NCI-H1436 (cell line): Measurements from ENCODE around the gene PIM1.
"Not testable (repeated sequence)": the region's sequence is repeated elsewhere in the genome, so short reads cannot be mapped to it uniquely, and the experiment has no call there.

Experiments used
- DNase-seq: peaks from one replicate; lab custom pipeline; 2025; lab: John Stamatoyannopoulos, UW

PIM1 gene

DNA sequence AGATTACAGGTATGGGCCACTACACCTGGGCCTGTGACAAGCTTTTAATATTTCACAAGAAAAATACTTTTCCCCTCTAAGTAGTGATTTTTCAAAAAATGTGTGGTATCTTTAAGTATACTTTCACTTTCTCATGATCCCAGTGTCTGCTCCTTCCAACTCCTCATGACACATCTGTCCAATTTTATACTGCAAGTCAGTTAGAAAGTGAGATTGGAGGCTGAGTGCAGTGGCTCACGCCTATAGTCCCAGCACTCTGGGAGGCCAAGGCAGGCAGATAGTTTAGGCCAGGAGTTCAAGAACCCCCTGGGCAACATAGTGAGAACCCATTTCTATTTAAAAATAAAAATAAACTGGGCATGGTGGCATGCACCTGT, 20.2 kb downstream of the PIM1 start:
- DNase-seq: no peak

DNA sequence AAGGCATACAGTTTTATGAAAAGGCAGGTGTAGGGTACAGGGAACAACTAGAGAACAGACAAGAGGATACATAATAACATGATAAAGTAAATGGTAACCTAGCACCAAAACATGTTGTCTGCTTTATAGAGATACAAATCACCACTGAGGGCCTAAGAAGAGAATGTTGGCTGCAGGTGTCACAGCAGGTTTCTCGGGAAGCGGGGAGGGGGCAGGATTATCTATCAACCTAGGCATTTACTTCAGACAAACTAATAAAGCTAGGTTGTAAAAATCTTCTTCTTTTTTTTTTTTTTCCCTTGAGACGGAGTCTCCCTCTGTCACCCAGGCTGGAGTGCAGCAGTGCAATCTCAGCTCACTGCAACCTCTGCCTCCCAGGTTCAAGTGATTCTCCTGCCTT, 22.7 kb downstream of the PIM1 start:
- no peak for DNase-seq

DNA sequence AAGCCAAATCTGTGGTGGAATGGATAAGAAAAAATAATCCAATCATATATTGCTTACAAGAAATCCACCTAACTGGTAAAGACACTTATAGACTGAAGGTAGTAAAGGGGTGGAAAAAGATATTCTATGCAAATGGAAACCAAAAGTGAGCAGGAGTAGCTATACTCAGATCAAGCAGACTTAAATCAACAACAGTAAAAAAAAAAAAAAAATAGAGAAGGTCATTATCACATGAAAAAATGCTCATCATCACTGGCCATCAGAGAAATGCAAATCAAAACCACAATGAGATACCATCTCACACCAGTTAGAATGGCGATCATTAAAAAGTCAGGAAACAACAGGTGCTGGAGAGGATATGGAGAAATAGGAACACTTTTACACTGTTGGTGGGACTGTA, 24.9 kb downstream of the PIM1 start:
- DNase-seq: not testable (repeated sequence)

DNA sequence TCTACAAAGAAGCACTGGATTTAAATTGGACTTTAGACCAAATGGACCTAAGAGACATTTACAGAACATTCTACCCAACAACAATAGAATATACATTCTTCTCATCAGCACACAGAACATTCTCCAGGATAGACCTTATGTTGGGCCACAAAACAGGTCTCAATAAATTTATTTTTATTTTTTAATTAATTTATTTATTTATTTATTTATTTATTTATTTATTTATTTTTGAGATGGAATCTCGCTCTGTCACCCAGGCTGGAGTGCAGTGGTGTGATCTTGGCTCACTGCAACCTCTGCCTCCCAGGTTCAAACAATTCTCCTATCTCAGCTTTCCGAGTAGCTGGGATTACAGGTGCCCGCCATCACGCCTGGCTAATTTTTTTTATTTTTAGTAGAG, 26.5 kb downstream of the PIM1 start:
- DNase-seq: not testable (repeated sequence)

DNA sequence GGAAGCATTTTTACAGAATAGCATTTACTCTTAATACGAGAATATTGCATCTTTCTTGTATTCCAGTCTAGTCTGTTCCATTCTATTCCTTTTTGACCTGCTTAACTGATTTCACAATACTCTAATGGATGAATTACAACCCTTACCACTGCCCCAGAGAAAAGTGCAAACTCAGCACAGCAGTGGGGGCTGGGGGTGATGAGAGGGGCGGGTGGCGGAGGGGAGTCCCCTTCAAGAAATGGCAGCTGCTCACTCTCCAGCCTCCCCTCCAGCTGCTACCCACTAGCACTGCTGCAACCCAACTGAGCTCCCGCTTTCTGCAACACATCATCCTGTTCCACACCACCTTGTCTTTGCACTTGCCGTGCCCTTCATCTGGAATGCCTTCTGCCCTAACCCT, 30.1 kb downstream of the PIM1 start:
- DNase-seq: no peak

DNA sequence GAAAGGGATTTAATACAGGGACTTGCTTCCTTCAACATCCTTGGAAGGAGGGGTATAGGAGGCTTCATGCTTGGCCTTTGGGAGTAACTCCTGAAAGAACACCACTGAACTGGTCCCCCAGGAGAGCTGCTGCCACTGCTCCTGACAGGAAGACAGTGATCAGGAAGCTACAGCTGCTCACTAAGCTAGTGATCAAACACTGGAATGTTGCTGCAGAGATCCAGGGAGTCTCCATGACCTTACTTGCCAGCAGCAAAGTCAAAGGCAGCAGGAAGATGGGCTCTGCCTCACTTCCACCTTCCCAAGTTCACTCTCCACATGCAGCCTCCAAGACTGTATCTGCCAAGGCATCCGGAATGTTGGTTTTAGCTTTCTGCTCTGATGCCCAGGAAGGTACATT, 31.8 kb downstream of the PIM1 start:
- DNase-seq: no peak

DNA sequence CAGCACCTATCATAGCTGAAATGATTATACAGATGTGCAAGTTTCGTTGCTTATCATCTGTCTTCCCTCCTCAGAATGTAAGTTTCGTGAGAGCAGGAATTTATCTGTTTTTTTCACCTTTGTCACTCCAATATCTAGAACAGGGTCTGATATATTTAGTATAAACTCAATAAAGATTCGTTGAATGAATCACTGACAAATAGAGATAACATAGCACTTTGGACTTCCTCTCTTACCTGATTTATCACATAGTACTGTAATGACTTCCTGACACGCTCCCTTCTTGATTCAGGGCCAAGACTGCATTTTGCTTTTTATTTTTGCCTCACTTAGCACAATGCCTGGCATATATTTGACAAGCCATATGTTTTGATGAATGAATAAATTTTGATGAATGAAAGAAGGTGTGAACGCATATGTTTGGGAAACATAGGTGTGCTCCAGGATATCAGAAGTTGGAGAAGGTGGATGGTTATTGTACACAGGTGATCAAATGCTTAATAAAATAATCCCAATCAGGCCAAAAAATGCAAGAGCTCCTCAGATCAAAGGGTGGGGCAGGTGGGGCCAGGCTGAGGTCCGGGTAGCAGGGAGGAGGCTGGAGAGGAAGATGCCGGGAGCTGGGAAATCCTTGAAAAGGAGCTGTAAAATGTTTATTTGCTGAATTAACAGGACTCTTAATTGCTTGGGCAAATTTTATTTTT, 33.0 kb downstream of the PIM1 start:
- no peak for DNase-seq

DNA sequence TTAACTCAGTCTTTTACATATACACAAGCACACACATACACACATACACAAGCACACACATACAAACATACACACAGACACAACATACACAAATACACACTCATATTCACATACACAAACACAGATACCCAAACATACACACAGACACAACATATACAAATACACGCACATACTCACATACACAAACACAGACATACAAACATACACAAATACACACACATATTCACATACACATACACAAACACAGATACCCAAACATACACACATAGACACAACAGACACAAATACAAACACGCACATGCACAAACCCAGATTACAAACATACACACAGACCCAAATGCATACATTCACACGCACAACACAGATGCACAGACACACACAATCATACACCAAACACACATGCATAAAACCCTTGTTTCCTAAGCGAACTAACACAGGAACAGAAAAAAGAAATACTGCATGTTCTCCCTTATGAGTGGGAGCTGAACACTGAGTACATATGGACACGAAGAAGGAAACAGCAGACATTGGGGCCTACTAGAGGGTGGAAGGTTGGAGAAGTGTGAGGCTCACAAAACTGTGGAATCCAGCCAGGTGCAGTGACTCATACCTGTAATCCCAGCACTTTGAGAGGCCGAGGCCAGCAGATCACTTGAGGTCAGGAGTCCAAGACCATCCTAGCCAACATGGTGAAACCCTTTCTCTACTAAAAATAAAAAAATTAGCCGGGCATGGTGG, 34.2 kb downstream of the PIM1 start:
- no peak for DNase-seq

DNA sequence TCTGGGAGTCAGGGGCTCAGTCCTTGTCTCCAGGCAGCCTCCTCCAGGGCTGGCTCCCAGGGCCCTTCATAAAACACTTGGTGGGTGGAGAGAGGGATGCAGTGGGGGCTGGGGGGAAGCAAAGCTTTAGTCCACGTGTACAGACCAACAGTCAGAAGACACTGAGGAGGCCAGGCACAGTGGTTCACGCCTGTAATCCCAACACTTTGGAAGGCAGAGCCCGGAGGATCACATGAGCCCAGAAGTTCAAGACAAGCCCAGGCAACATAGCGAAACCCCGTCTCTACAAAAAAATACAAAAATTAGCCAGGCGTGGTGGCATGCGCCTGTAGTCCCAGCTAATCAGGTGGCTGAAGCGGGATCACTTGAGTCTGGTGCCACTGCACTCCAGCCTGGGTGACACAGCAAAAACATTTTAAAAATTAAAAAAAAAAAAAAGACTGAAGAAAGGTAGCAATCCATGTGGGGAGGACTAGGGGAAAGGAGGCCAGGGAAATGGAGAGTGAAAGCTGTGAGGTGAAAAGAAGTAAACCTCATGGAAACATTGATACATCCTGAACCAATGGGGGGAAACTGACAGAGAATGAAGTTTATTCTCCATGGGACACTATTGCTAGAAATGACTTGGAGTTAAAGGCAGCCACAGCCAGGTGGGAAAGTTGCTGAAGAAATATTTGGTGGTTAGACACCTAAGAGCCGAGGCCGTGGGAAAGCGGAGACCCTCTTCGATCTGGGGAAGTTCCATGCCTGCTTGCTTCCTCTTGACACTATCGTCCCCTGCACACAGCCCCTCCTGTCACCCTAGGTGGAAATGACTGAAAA, 35.4 kb downstream of the PIM1 start:
- DNase-seq: no peak

DNA sequence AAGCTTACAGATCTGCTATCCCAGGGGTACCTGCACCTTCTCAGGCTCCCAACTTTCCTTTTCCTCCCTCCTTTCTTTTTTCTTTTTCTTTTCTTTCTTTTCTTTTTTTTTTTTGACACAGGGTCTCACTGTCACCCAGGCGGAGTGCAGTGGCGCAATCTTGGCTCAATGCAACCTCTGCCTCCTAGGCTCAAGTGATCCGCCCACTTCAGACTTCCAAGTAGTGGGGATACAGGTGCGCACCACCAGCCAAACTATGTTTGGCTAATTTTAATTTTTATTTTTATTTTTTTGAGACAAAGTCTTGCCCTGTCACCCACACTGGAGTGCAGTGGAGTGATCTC, 36.0 kb downstream of the PIM1 start:
- no peak for DNase-seq

DNA sequence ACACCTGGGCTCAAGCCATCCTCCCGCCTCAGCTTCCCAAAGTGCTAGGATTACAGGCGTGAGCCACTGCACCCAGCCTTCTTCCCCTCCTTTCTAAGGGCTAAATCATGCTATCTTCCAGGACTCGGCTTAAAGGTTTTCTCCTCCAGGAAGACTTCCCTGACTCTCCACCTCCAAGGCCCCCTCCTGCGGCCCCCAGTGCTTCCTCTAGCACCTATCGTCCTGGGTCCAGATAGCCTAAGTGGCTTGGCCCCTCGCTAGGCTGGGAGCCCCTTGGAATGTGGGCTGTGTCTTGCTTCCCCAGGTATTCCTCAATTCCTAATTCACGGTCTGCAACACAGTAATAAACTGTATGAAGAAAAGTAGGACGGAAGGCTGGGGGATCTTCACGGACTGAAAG, 36.7 kb downstream of the PIM1 start:
- no peak for DNase-seq

DNA sequence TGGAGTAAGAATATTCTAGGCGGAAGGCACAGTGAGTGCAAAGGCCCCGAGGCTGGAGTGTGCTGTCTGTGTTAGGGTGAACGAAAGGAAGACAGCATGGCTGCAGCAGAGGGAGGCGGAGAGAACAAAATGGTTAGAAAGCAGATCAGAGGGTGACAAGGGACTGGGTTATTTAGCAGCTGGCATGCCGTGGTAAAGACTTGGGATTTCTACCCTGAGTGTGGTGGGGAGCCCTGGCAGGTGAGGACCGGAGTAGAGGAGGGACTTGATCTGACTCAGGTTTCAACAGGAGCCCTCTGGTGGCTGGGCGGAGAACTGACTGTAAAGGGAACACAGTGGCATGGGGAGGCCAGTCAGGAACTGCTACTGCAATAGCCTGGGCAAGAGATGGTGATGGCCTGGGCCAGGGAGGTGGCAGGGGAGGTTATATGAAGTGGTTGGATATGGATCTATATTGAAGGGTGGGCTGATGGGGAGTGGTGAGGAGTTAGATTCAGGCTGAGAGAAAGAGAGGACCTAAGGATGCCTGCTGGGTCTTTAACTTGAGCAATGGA, 38.0 kb downstream of the PIM1 start:
- DNase-seq: peak; percentile 51

DNA sequence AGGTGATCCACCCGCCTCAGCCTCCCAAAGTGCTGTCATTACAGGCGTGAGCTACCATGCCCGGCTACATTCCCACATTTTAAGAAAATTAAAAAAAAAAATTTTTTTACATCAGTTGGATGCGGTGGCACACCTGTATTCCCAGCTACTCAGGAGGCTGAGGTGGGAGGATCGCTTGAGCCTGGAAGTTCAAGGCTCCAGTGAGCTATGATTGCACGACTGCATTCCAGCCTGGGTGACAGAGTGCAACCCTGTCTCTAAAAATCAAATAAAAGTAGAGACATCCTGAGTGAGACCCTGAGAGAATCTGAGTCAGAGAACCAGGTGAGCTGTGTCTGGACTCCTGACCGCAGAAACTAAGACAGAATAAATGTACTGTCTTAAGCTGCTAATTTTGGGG, 38.8 kb downstream of the PIM1 start:
- DNase-seq: no peak

DNA sequence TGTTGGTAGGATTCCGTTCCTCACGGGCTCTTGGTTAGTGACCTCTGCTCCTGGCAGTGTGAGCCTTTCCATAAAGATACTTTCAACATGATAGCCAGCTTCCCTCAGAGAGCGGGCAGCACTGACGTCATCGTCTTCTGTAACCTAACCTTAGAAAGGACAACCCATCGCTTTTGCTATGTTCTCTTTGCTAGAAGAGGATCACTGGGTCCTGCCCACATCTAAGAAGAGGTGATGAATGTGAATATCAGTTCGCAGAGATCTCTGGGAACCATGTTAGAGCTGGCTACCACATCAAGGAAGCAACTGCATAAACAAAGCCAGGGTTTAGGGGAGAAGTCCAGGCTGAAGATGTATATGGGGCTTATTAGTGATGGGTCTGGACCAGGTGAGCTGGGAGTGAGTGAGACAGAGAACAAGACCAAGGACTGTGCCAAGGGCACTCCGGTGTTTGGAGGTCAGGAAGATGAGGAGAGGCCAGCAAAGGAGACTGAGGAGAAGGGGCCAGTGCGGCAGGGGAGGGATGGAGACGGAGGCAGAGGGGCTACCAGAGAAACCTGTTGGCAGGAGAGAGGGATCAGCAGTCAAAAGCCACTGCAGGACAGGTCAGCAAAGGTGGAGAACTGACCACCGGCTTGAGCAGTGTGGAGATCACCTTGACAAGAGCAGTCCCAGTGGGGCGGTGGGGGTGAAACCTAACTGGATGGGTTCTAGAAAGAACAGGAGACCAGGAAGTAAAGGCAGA, 39.7 kb downstream of the PIM1 start:
- DNase-seq: no peak

DNA sequence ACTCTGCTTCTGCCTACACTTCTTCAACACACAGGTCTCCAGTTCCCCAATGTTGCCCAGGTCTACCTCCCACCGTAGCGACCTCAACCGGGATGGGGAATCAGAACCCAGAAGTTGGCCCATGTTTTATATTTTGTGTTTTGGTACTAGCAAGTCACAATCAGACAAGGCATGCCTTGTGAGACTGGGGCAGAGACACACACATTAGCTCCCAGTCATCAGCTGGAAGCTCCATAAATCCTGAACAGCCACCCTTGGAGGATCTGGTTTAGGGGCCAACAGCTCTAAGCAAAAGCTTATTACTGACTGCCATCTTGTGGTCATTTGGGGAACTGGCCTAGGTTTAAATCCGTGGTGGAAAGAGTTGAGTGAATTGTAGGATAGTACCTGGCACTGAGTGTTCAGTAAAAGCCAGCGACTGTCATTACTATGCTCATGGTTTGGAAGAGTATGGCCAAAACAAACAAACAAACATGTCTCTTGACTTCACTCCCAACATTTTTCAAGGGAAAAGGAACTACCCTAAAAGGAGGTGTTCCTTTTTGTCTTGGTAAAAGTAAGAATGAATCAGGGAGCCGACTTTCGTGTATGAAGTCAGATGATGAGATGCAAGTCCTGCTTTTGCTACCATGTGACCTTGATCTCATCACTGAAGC, 40.5 kb downstream of the PIM1 start:
- DNase-seq: peak; percentile 63

DNA sequence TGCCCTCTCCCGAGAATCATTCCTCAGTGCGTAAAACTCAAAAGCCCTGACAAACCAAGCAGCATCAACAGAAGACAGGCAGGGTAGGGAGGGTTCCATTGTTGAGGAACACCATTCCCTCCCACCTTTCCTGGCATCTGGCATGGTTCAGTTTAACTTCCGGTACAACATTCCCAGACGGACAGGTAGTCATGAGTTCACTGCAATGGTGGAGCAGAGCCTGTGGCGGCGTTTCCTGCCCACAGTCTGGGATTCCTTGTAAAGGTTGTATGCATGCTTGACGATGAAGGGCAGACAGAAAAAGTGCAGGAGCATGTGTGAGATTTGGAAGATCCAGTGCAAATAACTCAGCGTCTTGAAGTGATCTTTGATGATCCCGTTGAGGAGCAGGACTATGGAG, 42.3 kb downstream of the PIM1 start:
- DNase-seq: no peak

DNA sequence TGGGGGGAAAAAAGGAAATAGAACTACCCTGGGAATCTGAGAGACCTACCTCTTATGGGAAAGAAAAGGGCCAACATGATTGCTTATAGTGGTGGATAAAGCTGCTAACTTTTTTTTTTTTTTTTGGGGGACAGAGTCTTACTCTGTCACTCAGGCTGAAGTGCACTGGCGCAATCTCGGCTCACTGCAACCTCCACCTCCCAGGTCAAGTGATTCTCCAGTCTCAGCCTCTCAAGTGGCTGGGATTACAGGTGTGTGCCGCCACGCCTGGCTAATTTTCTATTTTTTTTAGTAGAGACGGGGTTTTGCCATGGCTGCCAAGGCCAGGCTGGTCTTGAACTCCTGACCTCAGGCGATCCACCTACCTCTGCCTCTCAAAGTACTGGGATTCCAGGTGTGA, 48.1 kb downstream of the PIM1 start:
- no peak for DNase-seq

DNA sequence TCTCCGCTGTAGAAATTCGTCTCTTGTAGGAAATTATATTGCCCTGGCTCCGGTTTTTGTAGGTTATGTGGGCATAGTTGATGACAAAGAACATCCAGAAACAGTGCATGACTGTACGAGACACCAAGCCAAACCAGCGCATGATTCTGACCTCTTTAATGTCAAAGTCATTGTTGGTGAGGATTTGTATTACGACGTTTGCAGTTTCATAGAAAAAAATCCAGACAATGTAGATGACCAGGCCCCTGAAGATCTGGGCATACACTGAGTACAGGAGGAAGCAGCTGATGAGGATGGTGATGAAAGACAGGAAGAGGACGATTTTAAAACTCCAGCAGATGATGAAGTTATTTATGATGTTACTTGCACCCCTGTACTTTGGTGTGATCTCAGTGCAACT, 48.6 kb downstream of the PIM1 start:
- no peak for DNase-seq

DNA sequence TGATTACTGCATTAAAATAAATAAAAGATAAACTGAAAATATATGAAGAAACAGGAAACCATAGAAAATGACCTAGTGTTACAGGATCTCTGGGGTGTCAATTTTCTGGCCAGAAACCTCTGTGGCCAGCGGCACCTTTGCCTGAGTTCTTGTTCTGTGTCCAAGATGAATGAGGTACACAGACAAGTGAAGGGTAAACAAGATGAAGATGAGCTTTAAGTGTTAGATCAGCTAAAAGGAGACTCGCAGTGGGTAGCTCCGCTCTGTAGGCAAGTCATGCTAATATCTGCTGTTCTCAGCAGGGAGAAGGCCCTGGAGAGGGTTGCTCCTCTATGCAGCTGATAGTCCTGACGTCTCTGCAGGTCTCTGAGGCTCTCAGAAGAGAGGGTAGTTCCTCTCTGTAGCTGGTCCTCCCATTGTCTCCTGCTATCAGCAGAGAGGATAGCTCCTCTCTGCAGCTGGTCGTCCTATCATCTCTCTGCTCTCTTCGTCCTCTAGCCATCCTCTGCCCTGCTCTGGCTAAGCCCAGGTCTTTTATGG, 51.7 kb downstream of the PIM1 start:
- DNase-seq: no peak

DNA sequence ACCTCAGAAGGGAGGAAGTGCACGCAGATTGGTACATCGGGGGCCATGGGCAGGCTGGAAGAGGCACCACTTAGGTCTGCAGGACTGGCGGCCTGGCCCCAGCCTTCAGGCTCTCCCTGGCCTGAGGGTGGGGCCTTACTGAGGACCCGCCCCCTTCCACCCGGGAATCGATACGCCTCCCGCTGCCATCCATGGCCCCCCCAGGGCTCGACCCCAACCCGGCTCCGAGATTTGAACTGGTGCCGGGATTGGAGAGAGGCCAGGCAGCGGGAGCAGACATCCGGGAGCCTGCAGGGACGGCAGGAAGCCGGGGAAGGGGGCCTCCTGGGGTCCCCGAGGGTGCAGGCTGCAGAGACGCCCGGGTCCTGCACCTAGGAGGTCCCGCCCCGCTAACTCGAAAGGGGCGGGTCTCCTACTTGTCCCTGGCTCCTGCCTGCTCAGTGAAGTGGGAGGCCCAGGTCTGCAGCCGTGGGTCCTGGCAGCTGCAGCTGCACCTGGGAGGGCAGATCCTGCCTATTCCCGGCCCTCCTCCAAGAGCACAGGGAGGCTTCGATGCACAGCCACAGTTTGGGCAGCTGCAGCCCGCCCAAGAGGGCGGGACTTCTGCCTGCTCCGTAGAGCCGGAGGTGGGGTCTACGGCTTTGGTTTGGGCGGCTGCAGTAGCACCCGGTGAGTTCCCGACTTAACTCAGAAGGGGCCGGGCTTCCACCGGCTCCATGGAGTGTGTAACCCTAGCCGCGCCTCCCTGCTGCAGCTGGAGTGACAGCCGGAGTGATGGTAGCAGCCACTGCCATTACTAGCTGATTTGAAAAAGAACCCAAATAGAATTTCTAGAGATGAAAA, 52.4 kb downstream of the PIM1 start:
- DNase-seq: peak; percentile 93
